DOHH2 (cell line): ENCODE data around the gene NEK4.

Source experiments
- EZH2phosphoT487 ChIP-seq: fragments of 200-600 bp; sonication (generic); IDR thresholded peaks from 2 replicates; pipeline ENCODE4 v1.6.1; 2017; ENCODE audit warnings: borderline replicate concordance, mild to moderate bottlenecking, antibody characterized with exemption, low read length, moderate library complexity, mixed read lengths
- TF ChIP-seq, protein P1 (sequence below): fragments of 200-600 bp; sonication (generic); IDR thresholded peaks from one replicate; pipeline ENCODE4 v1.5.1; 2014; ENCODE audit warnings: antibody characterized with exemption, mild to moderate bottlenecking, low read depth, low read length; ENCODE audit not compliant: poor library complexity, severe bottlenecking

DNA sequence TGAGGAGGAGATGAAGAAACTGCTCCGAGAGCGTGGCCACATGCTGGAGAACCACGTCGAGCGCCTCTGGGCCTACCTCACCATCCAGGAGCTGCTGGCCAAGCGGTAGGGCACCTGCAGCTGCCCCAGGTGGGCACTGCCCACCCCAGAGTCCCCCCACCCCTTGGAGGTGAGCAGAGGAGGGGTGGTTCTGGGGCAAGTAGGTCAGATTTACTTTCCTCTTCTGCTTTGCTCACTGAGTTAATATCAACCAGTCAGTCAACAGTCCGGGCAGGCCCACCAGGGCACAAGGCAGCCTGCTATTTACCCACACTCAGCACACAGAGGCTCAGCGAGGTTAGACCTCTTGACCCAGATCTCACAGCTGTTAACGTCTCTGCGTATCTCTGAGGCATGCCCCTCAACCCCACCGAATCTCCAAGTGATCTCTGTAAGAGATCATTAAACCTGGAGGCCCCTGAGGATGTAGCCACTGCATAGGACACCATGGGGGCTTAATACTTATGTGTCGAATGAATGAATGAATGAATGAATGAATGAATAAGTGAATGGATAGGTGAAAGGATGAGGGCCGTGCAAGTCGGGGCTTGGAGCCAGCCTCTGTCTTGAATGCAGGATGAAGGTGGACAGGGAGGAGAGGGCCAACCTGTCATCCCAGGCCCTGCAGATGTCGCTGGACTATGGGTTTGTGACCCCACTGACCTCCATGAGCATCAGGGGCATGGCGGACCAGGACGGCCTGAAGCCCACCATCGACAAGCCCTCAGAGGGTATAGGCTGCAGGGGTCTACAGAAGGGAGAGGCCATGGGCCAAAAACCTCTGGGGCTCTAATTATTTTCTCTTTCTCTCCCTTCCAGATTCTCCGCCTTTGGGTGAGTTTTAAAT is 15.8 kb upstream of the NEK4 start:
- TF ChIP-seq, protein P1, sequence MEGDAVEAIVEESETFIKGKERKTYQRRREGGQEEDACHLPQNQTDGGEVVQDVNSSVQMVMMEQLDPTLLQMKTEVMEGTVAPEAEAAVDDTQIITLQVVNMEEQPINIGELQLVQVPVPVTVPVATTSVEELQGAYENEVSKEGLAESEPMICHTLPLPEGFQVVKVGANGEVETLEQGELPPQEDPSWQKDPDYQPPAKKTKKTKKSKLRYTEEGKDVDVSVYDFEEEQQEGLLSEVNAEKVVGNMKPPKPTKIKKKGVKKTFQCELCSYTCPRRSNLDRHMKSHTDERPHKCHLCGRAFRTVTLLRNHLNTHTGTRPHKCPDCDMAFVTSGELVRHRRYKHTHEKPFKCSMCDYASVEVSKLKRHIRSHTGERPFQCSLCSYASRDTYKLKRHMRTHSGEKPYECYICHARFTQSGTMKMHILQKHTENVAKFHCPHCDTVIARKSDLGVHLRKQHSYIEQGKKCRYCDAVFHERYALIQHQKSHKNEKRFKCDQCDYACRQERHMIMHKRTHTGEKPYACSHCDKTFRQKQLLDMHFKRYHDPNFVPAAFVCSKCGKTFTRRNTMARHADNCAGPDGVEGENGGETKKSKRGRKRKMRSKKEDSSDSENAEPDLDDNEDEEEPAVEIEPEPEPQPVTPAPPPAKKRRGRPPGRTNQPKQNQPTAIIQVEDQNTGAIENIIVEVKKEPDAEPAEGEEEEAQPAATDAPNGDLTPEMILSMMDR, result no peak
- no peak for TF ChIP-seq EZH2phosphoT487
